Pancreas (tissue), 10 donors: Measurements from ENCODE around the gene HLA-DMB. TPM values are rescaled to one million over a fixed set of nuclear protein-coding genes. Genes with fewer than 3 reads are reported as not detected.

Experiments used
- ATAC-seq, 4 donors: fragments of 200-7000 bp; cut with Tn5 transposase; one replicate each; pipeline versions ENCODE4 v1.8.0 to v1.9.1; 2020; ENCODE audit warnings: mild to moderate bottlenecking in 4 of 4, moderate library complexity in 4 of 4
- DNase-seq, 6 donors: peaks; one replicate each; pipeline ENCODE4 v3.0.0-alpha.2; 2020
- FAIRE-seq: peaks from 2 replicates; lab custom pipeline; 2012; peaks lifted over from hg19 to GRCh38; lab: Jason Lieb, UNC
- H3K27ac ChIP-seq, 4 donors: fragments of 200-600 bp; sonication (generic); 1 replicate in 3 of 4; 2 replicates in 1 of 4; pipeline versions ENCODE4 v1.5.0 to v1.8.0; 2020
- H3K27me3 ChIP-seq, 4 donors: fragments of 200-600 bp; one replicate each; pipeline ENCODE4 v1.8.0; 2021
- H3K36me3 ChIP-seq, 3 donors: fragments of 200-600 bp; sonication (generic) in 1 of 3; one replicate each; pipeline versions ENCODE4 v1.5.0 to v1.8.0; 2020 to 2021
- H3K4me1 ChIP-seq, 3 donors: fragments of 200-600 bp; one replicate each; pipeline ENCODE4 v1.8.0; 2021
- H3K4me3 ChIP-seq, 4 donors: fragments of 200-600 bp; sonication (generic) in 2 of 4; one replicate each; pipeline versions ENCODE4 v1.5.0 to v1.8.0; 2020 to 2021
- H3K9me3 ChIP-seq, 4 donors: fragments of 200-600 bp; one replicate each; pipeline ENCODE4 v1.8.0; 2021
- CTCF ChIP-seq, 4 donors: fragments of 200-600 bp; sonication (generic) in 3 of 4; IDR thresholded peaks; one replicate each; pipeline versions ENCODE4 v1.5.0 to v1.8.0; 2021; ENCODE audit warnings: antibody characterized with exemption in 4 of 4
- WGBS, 2 donors: extraction: QIAGEN DNeasy Blood & Tissue Kit; methylation state at CpG; one replicate each; pipeline ENCODE4 v1.1.7; 2013; 5-methylcytosine and 5-hydroxymethylcytosine counted together
- intact Hi-C, 3 donors: fragments of 100-400 bp; cut with DNase I; formaldehyde crosslinking; loops; one replicate each; pipeline versions ENCODE4 v1.11.1 to v1.14.2; 2022
- polyA plus RNA-seq, 2 donors: library from polyadenylated mRNA; stranded (reverse); fragments of 200-250 nt; gene quantifications; one replicate each; pipeline ENCODE4 v1.2.3, GENCODE V29; 2013
- total RNA-seq, 6 donors: library from RNA; stranded (reverse); fragmentation: NEBNext Ultra II Directional in 4 of 6; extraction: Animal tissue kit (Norgen Biotek cat#: 25700) in 4 of 6; gene quantifications; one replicate each; pipeline versions ENCODE4 v1.2.1 to v1.2.4, GENCODE V29; 2021 to 2023
- donor health status: healthy with polysubstance abuse.
- donor health status: DM: no; HTN: no; CAD: no; lungs with moderate emphysema.
- donor health status: DM: no; HTN: no; CAD: no.
- donor health status: control.
- donor health status: control.
- donor health status: Bipolar disorder and iron deficiency.
- donor health status: DM: yes; HTN: yes; CAD: no.
- donor health status: DM: no; HTN: no; CAD: no.
- donor health status: DM: no; HTN: no; CAD: no.
- donor health status: DM: yes; HTN: yes; CAD: no.

HLA-DMB gene
- total and polyA plus RNA-seq, 8 donors: 1.9 to 42.6 (median 4.3) TPM

- intact Hi-C loops: loop anchor here in 1 of 3 donors (10.0 kb wide), 1 partner anchor 51 kb away; no protein-coding TSS in a partner anchor
- Histone ChIP-seq H3K27ac (no peak overlapping the region), H3K27me3 (no peaks in the 10 kb centered on the region), H3K4me1 (no peaks in the 10 kb centered on the region), H3K36me3 (no peaks in the 10 kb centered on the region), H3K9me3 (no peaks in the 10 kb centered on the region), H3K4me3 (no peak overlapping the region)
- peak; percentile 47 to 69 (median 62) for TF ChIP-seq CTCF (IDR thresholded peaks at IDR 0.05)
- ATAC-seq: peak; percentile 43 to 86 (median 80)
- peak in 5 of 6 donors; percentile 55 to 86 (median 71) for DNase-seq
- 1 to 3% methylated on average over 3 of the region's 3 CpGs for WGBS, 2 donors
- FAIRE-seq: peak; percentile 79
Measured at GRCh38 chr6:32933661-32934085, 7.2 kb downstream of the HLA-DMB start.

- Histone ChIP-seq H3K36me3 (no peaks in the 10 kb centered on the region), H3K27me3 (no peaks in the 10 kb centered on the region), H3K4me3 (no peak overlapping the region), H3K4me1 (no peaks in the 10 kb centered on the region), H3K27ac (no peak overlapping the region), H3K9me3 (no peaks in the 10 kb centered on the region)
- DNase-seq (no peak), ATAC-seq (no peak), FAIRE-seq (no peak)
- intact Hi-C loops: loop anchor here in 1 of 3 donors (10.0 kb wide), 1 partner anchor 53 kb away; no protein-coding TSS in a partner anchor
- no peak for TF ChIP-seq CTCF (IDR thresholded peaks at IDR 0.05)
- WGBS, 2 donors: 77 to 80% methylated on average over 7 of the region's 7 CpGs
Measured at GRCh38 chr6:32932132-32932868, 8.5 kb downstream of the HLA-DMB start.

GRCh38 chr6:32931211-32931610 lies 9.6 kb downstream of the HLA-DMB start:
- no peak for TF ChIP-seq CTCF (IDR thresholded peaks at IDR 0.05)
- intact Hi-C loops: loop anchor here in 1 of 3 donors (10.0 kb wide), 1 partner anchor 54 kb away; no protein-coding TSS in a partner anchor
- Histone ChIP-seq H3K9me3 (no peaks in the 10 kb centered on the region), H3K36me3 (no peaks in the 10 kb centered on the region), H3K4me1 (no peaks in the 10 kb centered on the region), H3K27me3 (no peaks in the 10 kb centered on the region), H3K27ac (no peak overlapping the region), H3K4me3 (no peak overlapping the region)
- no peak for FAIRE-seq
- no peak for DNase-seq
- WGBS, 2 donors: 0 to 2% methylated on average over 1 of the region's 1 CpG
- no peak for ATAC-seq

DNA sequence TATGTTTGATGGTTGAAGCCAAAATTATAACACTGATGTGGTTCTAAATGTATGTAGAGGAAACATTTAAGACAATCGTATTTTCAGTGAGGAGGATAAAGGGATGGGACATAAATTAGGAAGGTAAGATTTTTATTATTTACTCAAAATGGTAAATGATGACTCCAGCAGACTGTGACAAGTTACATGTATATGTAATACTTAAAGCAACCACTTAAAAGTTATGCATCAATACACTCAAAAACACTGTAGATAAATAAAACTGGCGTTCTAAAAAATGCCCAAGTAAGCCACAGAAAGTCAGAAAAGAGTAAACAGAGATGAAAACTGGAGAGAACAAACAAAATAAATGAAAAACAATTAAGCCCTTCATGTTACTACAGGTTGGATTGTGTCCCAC lies 18.7 kb downstream of the HLA-DMB start:
- no peak for FAIRE-seq
- H3K4me3 ChIP-seq: no peak overlapping the region
- no peak for TF ChIP-seq CTCF (IDR thresholded peaks at IDR 0.05)
- DNase-seq: no peak
- intact Hi-C loops: no loop called here
- H3K27me3 ChIP-seq: no peaks in the 10 kb centered on the region
- H3K9me3 ChIP-seq: no peaks in the 10 kb centered on the region
- WGBS, 2 donors: 89 to 91% methylated on average over 2 of the region's 2 CpGs
- no peak for ATAC-seq
- peaks cover 6 to 16% (median 8%) of the 10 kb centered on the region in 3 donors for H3K4me1 ChIP-seq
- no peak overlapping the region for H3K27ac ChIP-seq
- H3K36me3 ChIP-seq: no peaks in the 10 kb centered on the region

GRCh38 chr6:32920715-32921114 lies 20.1 kb downstream of the HLA-DMB start:
- Histone ChIP-seq H3K27me3 (no peaks in the 10 kb centered on the region), H3K36me3 (no peaks in the 10 kb centered on the region), H3K4me3 (no peak overlapping the region), H3K4me1 (peaks cover 6 to 16% (median 8%) of the 10 kb centered on the region in 3 donors), H3K27ac (no peak overlapping the region), H3K9me3 (no peaks in the 10 kb centered on the region)
- no peak for TF ChIP-seq CTCF (IDR thresholded peaks at IDR 0.05)
- intact Hi-C loops: no loop called here
- FAIRE-seq (peak; percentile 64), ATAC-seq (peak in 1 of 4 donors; percentile 36), DNase-seq (no peak)
- 7 to 15% methylated on average over 2 of the region's 2 CpGs for WGBS, 2 donors
